Measurements from ENCODE around the gene PEA15. TPM values are rescaled to one million over a fixed set of nuclear protein-coding genes. Genes with fewer than 3 reads are reported as not detected.

Gene PEA15
- total and polyA plus RNA-seq, 9 of the 15 experiments (the other 6 are each of a cell fraction or from before 2014, with no cell fraction given) = 8.2 to 175 (median 35.4) TPM

DNA sequence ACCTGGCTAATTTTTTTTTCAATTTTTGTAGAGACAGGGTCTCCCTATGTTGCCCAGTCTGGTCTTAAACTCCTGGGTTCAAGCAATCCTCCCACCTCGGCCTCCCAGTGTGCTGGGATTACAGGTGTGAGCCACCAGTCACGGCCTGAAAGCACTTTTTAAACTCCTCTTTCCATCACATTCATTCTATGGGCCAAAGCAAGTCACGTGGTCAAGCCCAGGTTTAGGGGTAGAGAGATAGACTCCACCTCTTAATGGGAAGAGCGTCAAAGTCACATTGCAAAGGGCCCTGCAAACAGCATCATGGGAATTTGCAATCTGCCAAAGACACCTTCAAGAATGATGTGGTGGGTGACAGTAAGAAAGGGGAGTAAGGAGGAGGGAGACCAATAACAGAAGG, 46.6 kb upstream of the PEA15 start:
- no peaks in the 10 kb centered on the region for H3K9me3 ChIP-seq (replicated peaks; ENCODE audit: control insufficient read depth, insufficient read depth, low read depth, low read length)
- WGBS (ENCODE audit: insufficient coverage, low coverage, missing lambda C conversion rate) = 2% methylated on average over 4 of the region's 4 CpGs
- no peaks in the 10 kb centered on the region for H3K9me1 ChIP-seq (ENCODE audit: control insufficient read depth, insufficient read depth, low read length)
- H3K9ac ChIP-seq (ENCODE audit: insufficient read depth in 1 of 2, low read depth in 2 of 2, low read length in 2 of 2) = no peak overlapping the region
- no peak for FAIRE-seq
- H3K4me3 ChIP-seq = no peak overlapping the region
- peak; percentile 68 for TF ChIP-seq TFE3 (CRISPR knock-in tag; IDR thresholded peaks at IDR 0.05)
- peak; percentile 49; the same call in 1 of the 2 replicates for TF ChIP-seq TOE1 (IDR thresholded peaks at IDR 0.05; ENCODE audit: borderline replicate concordance)
- no peak for TF ChIP-seq TOE1 (CRISPR knock-in tag; IDR thresholded peaks at IDR 0.05; ENCODE audit: borderline replicate concordance, low read depth)
- 0 out of 2 replicates have a peak, but pooled peaks have one; percentile 27 for TF ChIP-seq CBFA2T2 (conservative IDR thresholded peaks at IDR 0.05)
- TF ChIP-seq RAD51 (IDR thresholded peaks at IDR 0.05; ENCODE audit: borderline replicate concordance, low read depth) = peak; percentile 69
- no peak for TF ChIP-seq ZNF124 (CRISPR knock-in tag; IDR thresholded peaks at IDR 0.05)
- no peak for TF ChIP-seq E4F1 (CRISPR knock-in tag; IDR thresholded peaks at IDR 0.05; ENCODE audit: borderline replicate concordance)
- TF ChIP-seq USF2 (CRISPR knock-in tag; IDR thresholded peaks at IDR 0.05) = peak; percentile 34; the same call in 1 of the 2 replicates
- H3K4me1 ChIP-seq (replicated peaks in 1 of 2; ENCODE audit: control insufficient read depth in 2 of 2, insufficient read depth in 2 of 2, low read length in 2 of 2) = peaks cover 0 to 3% of the 10 kb centered on the region in 2 experiments; a peak in 1 of 5 replicates
- H4K20me1 ChIP-seq (replicated peaks; ENCODE audit: control insufficient read depth, insufficient read depth, low read length) = no peaks in the 10 kb centered on the region
- DNase-seq (ENCODE audit: extremely low read depth in 1 of 4, low spot score in 3 of 4) = no peak
- no peak overlapping the region for H3K27ac ChIP-seq (ENCODE audit: extremely low read depth, low read depth, low read length)
- intact Hi-C loops (cut with micrococcal nuclease) = no loop called here
- no peaks in the 10 kb centered on the region for H3K79me2 ChIP-seq (ENCODE audit: control insufficient read depth, insufficient read depth, low read length)
- no peaks in the 10 kb centered on the region for H3K36me3 ChIP-seq (ENCODE audit: control insufficient read depth, insufficient read depth, low read length)
- ChIA-PET POLR2A (no interaction called here), CTCF (ENCODE audit: low intra/inter-chr PET ratio) (no interaction called here)
- no peak for ATAC-seq
- no TSS peak for BruUV-seq (replicated peaks)
- in situ Hi-C loops (cut with MboI) = no loop called here
- H2AFZ ChIP-seq (ENCODE audit: low read depth, low read length) = no peak overlapping the region
- peaks cover 3 to 16% of the 10 kb centered on the region in 2 experiments; a peak in 3 of 5 replicates for H3K27me3 ChIP-seq (ENCODE audit: control insufficient read depth in 2 of 2, insufficient read depth in 2 of 2, low read length in 2 of 2)
- no peak overlapping the region for H3K4me2 ChIP-seq (ENCODE audit: insufficient read depth, low read length)
